Small intestine (tissue), 7 donors: ENCODE results near the gene TRIM22. TPM values are rescaled to one million over a fixed set of nuclear protein-coding genes. Genes with fewer than 3 reads are reported as not detected.
"Not testable (repeated sequence)": the region's sequence is repeated elsewhere in the genome, so short reads cannot be mapped to it uniquely, and the experiment has no call there.

Experiments
- DNase-seq, 2 donors: peaks; one replicate each; pipeline versions ENCODE4 v3.0.0 to v3.0.0-alpha.2; 2013
- FAIRE-seq: peaks from 2 replicates; lab custom pipeline; 2012; peaks lifted over from hg19 to GRCh38; lab: Jason Lieb, UNC
- H3K27ac ChIP-seq, 3 donors: one replicate each; pipeline ENCODE4 v1.5.1; 2013; ENCODE audit warnings: low read length in 2 of 3, mild to moderate bottlenecking in 2 of 3, control low read depth in 1 of 3, inconsistent platforms in 1 of 3, low read depth in 1 of 3, moderate library complexity in 1 of 3
- H3K27me3 ChIP-seq, 3 donors: one replicate each; pipeline ENCODE4 v1.6.1; 2013; ENCODE audit warnings: low read length in 3 of 3, inconsistent platforms in 1 of 3; ENCODE audit not compliant: control insufficient read depth in 3 of 3, insufficient read depth in 3 of 3
- H3K36me3 ChIP-seq, 3 donors: one replicate each; pipeline ENCODE4 v1.6.1; 2013; ENCODE audit warnings: low read length in 3 of 3, inconsistent platforms in 1 of 3, low read depth in 1 of 3, mild to moderate bottlenecking in 1 of 3, moderate library complexity in 1 of 3; ENCODE audit not compliant: control insufficient read depth in 3 of 3, insufficient read depth in 2 of 3
- H3K4me1 ChIP-seq, 3 donors: one replicate each; pipeline ENCODE4 v1.6.1; 2013; ENCODE audit warnings: low read length in 2 of 3, inconsistent platforms in 1 of 3, low read depth in 1 of 3, mild to moderate bottlenecking in 1 of 3, moderate library complexity in 1 of 3; ENCODE audit not compliant: control insufficient read depth in 3 of 3, insufficient read depth in 2 of 3
- H3K4me3 ChIP-seq, 3 donors: one replicate each; pipeline ENCODE4 v1.5.1; 2013; ENCODE audit warnings: low read length in 3 of 3, control low read depth in 1 of 3, inconsistent platforms in 1 of 3, low read depth in 1 of 3, mild to moderate bottlenecking in 1 of 3, moderate library complexity in 1 of 3
- H3K9me3 ChIP-seq, 2 donors: one replicate each; pipeline ENCODE4 v1.6.1; 2013; ENCODE audit warnings: low read depth in 1 of 2, low read length in 1 of 2; ENCODE audit not compliant: control insufficient read depth in 2 of 2, insufficient read depth in 1 of 2
- WGBS, 3 donors: extraction: QIAGEN DNeasy Blood & Tissue Kit; methylation state at CpG; one replicate each; pipeline ENCODE4 v1.1.7; 2013; 5-methylcytosine and 5-hydroxymethylcytosine counted together
- polyA plus RNA-seq, 4 donors: library from polyadenylated mRNA; stranded (reverse) in 3 of 4; unstranded in 1 of 4; fragments of 200-250 nt in 3 of 4; fragments of 120-200 nt in 1 of 4; gene quantifications; one replicate each; pipeline versions ENCODE4 v1.2.1 to v1.2.3, GENCODE V29; 2013
- donor health status: healthy with polysubstance abuse.
- donor health status: control.
- donor health status: control.
- donor health status: Bipolar disorder and iron deficiency.
- donor health status: healthy.

TRIM22 gene
- polyA plus RNA-seq, 4 donors: 7.4 to 19.2 (median 10.9) TPM

GRCh38 chr11:5684036-5684645, 5.4 kb upstream of the TRIM22 start:
- Histone ChIP-seq H3K4me1 (peaks cover 0 to 3% (median 0%) of the 10 kb centered on the region in 3 donors), H3K27me3 (no peaks in the 10 kb centered on the region), H3K27ac (peak overlapping the region; percentile 87 to 99 (median 96)), H3K36me3 (peaks cover 0 to 8% (median 1%) of the 10 kb centered on the region in 3 donors), H3K9me3 (no peaks in the 10 kb centered on the region), H3K4me3 (peak overlapping the region; percentile 33 to 66 (median 55))
- FAIRE-seq: no peak
- 33 to 44% (median 35%) methylated on average over 5 to 8 of the region's 8 CpGs for WGBS, 3 donors
- no peak for DNase-seq

DNA sequence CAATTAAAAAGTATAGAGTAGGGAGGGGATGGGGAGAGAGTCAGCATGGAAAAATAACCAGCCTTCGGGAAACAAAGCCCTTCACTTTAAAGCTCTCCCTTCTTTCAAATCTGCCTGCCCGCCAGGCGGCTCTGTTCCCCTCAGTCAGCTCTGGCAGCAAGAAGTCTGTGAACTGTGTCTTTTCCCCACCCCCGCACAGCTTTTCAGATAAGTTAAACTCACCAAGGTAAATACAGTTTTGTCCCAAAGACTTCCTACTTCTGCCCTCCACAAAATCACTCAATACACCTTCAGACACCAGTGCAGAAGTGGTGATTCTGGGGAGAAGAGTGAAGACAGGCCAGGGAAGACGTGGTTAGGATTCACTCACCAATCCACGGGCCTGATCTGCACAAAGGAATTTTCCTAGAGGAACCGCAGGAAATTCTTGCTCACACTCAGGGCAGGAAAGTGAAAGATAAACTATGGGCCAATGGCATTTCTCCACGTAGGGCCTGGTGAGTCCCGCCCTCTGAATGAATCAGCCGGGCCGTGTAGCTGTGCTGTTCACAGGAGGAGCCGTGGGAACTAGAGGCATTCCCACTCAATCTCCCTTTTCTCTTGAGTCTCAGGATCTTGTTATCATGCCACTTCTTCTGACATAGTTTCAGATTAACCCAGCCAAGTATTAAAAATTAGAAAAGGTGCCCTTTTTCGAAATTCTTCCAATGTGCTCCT, 4.8 kb upstream of the TRIM22 start, which contains the start of gene TRIM5:
TRIM5 (minus strand) TSS at position 429 of the 717 bp plus-strand sequence. CDS start 4,897 bp downstream, outside the sequence.
- peak; percentile 95 to 97 for DNase-seq
- FAIRE-seq: no peak
- peak within 1 kb of the TSS; percentile 87 to 99 (median 96) for H3K27ac ChIP-seq

GRCh38 chr11:5686426-5686825, 3.2 kb upstream of the TRIM22 start:
- Histone ChIP-seq H3K4me3 (no peak overlapping the region), H3K36me3 (peaks cover 0 to 3% (median 0%) of the 10 kb centered on the region in 3 donors), H3K27me3 (no peaks in the 10 kb centered on the region), H3K9me3 (no peaks in the 10 kb centered on the region), H3K4me1 (peaks cover 0 to 3% (median 0%) of the 10 kb centered on the region in 3 donors), H3K27ac (no peak overlapping the region)
- FAIRE-seq (no peak), DNase-seq (no peak)
- 97 to 99% (median 97%) methylated on average over 4 of the region's 4 CpGs for WGBS, 3 donors

More for the DNA sequence above, 4.8 kb upstream of the TRIM22 start, which contains the start of gene TRIM5:
- Histone ChIP-seq H3K4me3 (peak within 1 kb of the TSS; percentile 33 to 66 (median 55)), H3K27me3 (no peaks in the 10 kb centered on the region), H3K9me3 (no peaks in the 10 kb centered on the region), H3K4me1 (peaks cover 0 to 3% (median 0%) of the 10 kb centered on the region in 3 donors), H3K36me3 (peaks cover 0 to 5% (median 0%) of the 10 kb centered on the region in 3 donors)
- 0 to 2% (median 1%) methylated on average over 13 of the region's 13 CpGs for WGBS, 3 donors

DNA sequence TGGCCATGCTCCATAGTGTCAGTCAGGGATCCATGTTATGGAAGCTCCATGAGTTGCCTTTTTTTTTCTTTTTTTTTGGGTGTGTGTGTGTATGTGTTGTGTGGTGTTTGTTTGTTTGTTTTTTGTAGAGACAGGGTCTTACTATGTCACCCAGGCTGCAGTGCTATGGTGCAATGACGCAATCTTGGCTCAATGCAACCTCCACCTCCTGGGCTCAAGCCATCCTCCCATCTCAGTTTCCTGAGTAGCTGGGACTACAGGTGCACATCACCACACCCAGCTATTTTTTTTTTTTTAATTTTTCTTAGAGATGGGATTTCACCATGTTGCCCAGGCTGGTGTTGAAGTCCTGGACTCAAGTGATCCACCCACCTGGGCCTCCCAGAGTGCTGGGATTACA, 1.1 kb upstream of the TRIM22 start:
- H3K4me1 ChIP-seq: peaks cover 0 to 3% (median 0%) of the 10 kb centered on the region in 3 donors
- FAIRE-seq: no peak
- H3K27me3 ChIP-seq: no peaks in the 10 kb centered on the region
- H3K9me3 ChIP-seq: no peaks in the 10 kb centered on the region
- DNase-seq: no peak
- H3K36me3 ChIP-seq: no peaks in the 10 kb centered on the region
- H3K4me3 ChIP-seq: no peak overlapping the region
- H3K27ac ChIP-seq: peak overlapping the region in 1 of 3 donors; percentile 88
- WGBS, 3 donors: 91 to 100% (median 92%) methylated on average over 1 of the region's 1 CpG

- Histone ChIP-seq H3K9me3 (no peaks in the 10 kb centered on the region), H3K27me3 (no peaks in the 10 kb centered on the region), H3K27ac (peak overlapping the region; percentile 60 to 94 (median 69)), H3K4me3 (peak overlapping the region; percentile 11 to 57 (median 51)), H3K4me1 (peaks cover 0 to 5% (median 2%) of the 10 kb centered on the region in 3 donors), H3K36me3 (no peaks in the 10 kb centered on the region)
- WGBS, 3 donors: 4 to 7% (median 5%) methylated on average over 5 of the region's 5 CpGs
- DNase-seq (peak in 1 of 2 donors; percentile 36), FAIRE-seq (no peak)
These were observed 626 bp downstream of the TRIM22 start for GRCh38 chr11:5690216-5690615.

- DNase-seq (peak in 1 of 2 donors; percentile 25), FAIRE-seq (no peak)
- Histone ChIP-seq H3K4me1 (peaks cover 0 to 5% (median 0%) of the 10 kb centered on the region in 3 donors), H3K36me3 (no peaks in the 10 kb centered on the region), H3K27me3 (no peaks in the 10 kb centered on the region), H3K27ac (peak overlapping the region in 2 of 3 donors; percentile 52 to 94), H3K9me3 (no peaks in the 10 kb centered on the region), H3K4me3 (peak overlapping the region in 2 of 3 donors; percentile 51 to 52)
- WGBS, 3 donors: 8 to 18% (median 11%) methylated on average over 5 of the region's 5 CpGs
These were observed 1.1 kb downstream of the TRIM22 start for GRCh38 chr11:5690736-5691135.

DNA sequence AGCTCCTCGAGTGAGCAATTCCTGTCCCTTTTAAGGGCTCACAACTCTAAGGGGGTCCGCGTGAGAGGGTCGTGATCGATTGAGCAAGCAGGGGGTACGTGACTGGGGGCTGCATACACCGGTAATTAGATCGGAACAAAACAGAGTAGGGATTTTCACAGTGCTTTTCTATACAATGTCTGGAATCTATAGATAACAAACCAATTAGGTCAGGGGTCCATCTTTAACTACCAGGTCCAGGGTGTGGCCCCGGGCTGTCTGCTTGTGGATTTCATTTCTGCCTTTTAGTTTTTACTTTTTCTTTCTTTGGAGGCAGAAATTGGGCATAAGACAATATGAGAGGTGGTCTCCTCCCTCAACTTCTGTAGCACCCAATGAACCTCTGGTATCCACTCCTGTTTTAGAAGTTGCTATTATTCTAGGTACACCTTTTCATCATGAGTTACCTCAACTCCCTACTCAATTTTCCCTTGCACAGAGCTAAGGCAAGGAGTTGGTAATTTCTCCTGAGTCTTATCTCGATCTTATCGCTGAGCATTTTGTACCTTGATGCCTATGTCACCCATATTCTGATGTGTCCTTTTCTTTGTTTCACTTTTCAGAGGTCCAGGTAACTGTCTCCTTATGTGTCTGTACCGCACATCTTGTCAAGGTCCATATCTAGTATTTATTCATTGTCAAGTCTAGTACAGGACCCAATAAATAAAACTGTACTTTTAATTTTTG, 1.8 kb downstream of the TRIM22 start:
- peak in 1 of 2 donors; percentile 25 for DNase-seq
- WGBS, 3 donors: 42 to 45% (median 44%) methylated on average over 11 to 12 of the region's 12 CpGs
- H3K4me3 ChIP-seq: peak overlapping the region in 2 of 3 donors; percentile 25 to 51
- not testable (repeated sequence) for H3K9me3 ChIP-seq, FAIRE-seq, H3K27me3 ChIP-seq, H3K36me3 ChIP-seq, H3K4me1 ChIP-seq
- H3K27ac ChIP-seq: peak overlapping the region in 2 of 3 donors; percentile 52 to 94

- WGBS, 3 donors: 44 to 59% (median 52%) methylated on average over 3 of the region's 3 CpGs
- Histone ChIP-seq H3K27ac (no peak overlapping the region), H3K27me3 (no peaks in the 10 kb centered on the region), H3K36me3 (peaks cover 0 to 7% (median 0%) of the 10 kb centered on the region in 3 donors), H3K4me1 (peaks cover 0 to 5% (median 0%) of the 10 kb centered on the region in 3 donors), H3K4me3 (no peak overlapping the region), H3K9me3 (no peaks in the 10 kb centered on the region)
- DNase-seq: peak in 1 of 2 donors; percentile 8
- no peak for FAIRE-seq
These were observed 2.4 kb downstream of the TRIM22 start for GRCh38 chr11:5691964-5692361.
